ENCODE measurements around the gene LRRC61.

LRRC61 gene

DNA sequence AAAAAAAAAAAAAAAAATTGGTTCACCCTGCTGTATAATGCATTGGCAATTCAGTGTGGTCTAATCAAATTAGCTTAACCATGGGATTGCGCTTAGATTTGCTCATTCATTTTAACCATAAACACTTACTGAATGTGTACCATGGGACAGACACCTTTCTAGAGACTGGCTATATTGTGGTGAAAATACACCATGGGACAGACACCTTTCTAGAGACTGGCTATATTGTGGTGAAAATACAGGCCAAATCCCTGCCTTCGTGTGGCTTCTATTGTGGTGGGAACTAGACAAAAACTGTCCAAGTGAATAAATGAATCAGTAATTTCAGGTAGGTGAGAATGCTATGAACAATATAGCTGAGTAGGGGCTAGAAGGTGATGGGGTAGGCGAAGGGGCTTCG lies 35.3 kb downstream of the LRRC61 start:
- DNase-seq: no peak

- no peak for DNase-seq
These were observed 36.0 kb downstream of the LRRC61 start for GRCh38 chr7:150358988-150359621.

DNA sequence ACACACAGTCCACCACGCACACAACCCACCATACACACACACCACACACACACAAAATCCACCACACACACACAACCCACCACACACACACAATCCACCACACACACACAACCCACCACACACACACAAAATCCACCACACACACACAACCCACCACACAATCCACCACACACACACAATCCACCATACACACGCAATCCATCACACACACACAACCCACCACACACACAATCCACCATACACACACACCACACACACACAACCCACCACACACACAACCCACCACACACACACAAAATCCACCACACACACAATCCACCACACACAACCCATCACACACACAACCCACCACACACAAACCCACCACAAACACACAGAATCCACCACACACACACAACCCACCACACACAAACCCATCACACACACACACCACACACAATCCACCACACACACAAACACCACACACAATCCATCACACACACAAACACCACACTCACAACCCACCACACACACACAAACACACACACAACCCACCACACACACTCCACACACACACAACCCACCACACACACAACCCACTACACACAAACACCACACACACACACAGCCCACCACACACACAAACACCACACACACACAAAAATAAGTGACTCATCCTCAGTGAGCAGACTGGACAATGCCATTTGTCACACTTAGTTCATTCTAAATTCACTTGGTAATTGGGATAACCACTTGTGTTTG lies 36.6 kb downstream of the LRRC61 start:
- no peak for DNase-seq

DNA sequence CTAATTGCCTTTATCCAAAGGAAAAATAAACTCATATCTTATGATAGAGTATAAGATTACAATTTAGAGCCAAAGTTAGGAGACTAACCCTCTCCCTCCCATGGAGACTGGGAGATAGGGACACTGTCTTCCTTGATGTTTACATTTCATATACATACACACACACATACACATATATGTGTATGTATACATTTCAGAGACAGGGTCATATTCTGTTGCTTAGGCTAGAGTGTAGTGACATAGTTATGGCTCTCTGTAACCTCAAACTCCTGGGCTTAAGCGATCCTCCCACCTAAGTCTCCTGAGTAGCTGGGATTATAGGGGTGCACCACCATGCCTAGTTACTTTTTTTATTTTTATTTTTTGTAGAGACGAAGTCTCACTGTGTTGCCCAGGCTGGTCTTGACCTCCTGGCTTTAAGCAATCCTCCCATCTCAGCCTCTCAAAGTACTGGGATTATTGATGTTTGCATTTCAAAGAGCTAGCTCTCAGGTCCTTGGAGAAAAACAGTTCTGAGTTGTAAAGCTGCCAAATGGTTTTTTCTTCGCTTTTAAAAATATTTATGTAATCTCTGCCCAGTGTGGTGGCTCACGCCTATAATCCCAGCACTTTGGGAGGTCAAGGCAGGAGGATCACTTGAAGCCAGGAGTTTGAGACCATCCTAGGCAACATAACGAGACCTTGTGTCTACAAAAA lies 37.4 kb downstream of the LRRC61 start:
- no peak for DNase-seq

DNA sequence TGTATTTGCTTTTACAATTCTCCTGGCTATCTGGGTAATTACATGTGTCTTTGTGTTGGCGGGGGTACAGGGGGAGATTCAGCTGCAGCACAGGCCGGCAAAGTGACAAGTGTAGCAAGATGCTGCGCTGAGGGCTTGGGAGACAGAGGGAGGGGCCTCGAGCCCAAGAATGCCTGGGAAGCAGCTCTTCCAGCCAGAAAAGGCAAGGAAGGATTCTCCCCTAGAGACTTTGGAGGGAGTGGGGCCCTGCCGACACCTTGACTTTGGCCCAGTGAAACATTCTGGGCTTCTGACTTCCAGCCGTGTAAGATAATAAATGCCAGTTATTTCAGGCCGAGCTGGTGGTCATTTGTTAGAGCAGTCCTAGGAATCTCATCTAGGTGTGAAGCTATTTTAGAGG lies 38.2 kb downstream of the LRRC61 start:
- DNase-seq: no peak

DNA sequence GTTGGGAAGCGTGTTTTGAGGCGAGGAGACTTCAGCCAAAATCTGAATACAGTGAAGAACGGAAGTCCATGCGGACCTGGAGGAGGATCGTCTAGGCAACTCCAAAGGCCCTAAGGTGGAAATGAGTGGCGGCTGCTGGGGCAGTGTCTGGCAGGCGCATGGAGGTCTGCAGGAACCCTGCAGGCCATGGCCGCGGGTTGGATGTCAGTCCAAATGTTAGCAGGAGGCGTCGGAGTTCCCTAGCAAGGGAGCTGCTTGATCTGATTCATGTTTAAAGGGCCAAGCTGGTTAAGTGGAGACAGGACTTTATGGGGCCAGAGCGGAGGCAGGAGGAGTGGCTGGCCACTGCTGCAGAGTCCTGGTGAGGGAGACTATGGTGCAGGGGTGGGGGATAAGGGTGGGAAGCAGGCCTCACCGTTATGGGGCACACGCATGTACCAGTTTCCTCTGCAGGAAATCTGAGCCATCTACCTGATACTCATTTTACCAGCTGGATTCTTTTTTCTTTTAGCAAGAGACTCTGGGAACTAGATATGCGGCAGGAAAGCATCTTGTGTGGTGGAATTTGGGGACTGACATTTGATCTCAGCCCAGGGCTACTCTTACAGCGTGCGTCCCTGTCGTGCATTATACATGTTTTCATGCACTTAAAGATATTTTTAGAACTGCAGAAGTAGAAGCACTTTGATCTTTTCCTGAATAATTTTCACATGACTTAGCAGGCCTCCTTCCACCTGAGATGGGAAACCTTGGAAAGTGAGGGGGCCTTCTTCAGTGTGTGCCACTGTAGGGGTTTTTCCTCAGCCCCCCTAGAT lies 38.9 kb downstream of the LRRC61 start:
- DNase-seq: no peak

GRCh38 chr7:150363370-150363769 lies 40.2 kb downstream of the LRRC61 start:
- no peak for DNase-seq

GRCh38 chr7:150363872-150364271 lies 40.7 kb downstream of the LRRC61 start:
- no peak for DNase-seq

- DNase-seq: no peak
These were observed 42.0 kb downstream of the LRRC61 start for GRCh38 chr7:150365194-150365593.

GRCh38 chr7:150365673-150366398 lies 42.7 kb downstream of the LRRC61 start:
- DNase-seq: no peak

GRCh38 chr7:150367677-150368095 lies 44.5 kb downstream of the LRRC61 start:
- no peak for DNase-seq

- peak; percentile 89 for DNase-seq
These were observed 45.1 kb downstream of the LRRC61 start, which contains the start of gene REPIN1 for GRCh38 chr7:150368096-150368883. Gene REPIN1, plus strand, starts transcription at chr7:150368822. Its CDS starts 890 bp downstream, at chr7:150369712.

DNA sequence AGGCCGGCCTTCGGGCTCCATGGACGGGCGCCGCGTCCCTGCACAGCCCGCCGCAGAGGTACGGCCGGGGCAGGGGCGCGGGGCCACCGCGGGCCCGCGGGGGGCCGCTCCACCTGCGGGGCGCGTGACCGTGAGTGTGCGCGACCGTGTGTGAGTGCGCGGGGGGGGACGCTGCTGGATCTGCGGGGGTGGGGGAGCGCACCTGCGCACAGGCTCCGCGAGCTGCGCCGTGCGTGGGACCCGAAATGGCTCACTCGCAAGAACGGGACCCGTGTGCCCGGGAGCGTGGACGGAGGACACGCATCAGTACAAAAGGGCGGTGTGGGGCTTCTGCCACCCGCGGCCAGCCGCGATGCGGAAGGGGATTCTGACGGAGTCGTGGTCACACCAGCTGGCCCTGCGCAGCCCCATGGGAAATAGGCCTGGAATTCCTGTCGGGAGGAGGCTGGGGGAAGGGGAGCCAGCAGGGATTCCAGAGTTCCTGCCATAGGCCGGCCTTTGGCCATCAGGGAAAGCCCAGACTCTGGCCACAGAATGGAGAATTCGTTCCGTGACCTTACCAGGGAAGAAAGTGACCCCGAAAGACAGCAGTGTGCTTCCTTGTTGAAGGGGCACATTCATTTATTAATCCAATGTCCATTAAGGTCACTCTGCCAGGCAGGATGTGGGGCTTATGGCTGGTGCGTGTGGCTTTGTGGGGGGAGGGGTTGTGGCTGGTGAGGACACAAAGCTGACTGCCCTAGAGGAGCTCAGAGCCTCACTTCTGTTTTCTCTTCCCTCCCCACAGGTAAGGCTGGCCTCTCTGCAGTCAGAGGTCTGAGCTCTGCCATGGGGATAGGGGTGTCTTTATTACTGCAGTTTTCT lies 46.0 kb downstream of the LRRC61 start:
- peak; percentile 63 for DNase-seq

GRCh38 chr7:150369748-150370501 lies 46.8 kb downstream of the LRRC61 start:
- DNase-seq: no peak

DNA sequence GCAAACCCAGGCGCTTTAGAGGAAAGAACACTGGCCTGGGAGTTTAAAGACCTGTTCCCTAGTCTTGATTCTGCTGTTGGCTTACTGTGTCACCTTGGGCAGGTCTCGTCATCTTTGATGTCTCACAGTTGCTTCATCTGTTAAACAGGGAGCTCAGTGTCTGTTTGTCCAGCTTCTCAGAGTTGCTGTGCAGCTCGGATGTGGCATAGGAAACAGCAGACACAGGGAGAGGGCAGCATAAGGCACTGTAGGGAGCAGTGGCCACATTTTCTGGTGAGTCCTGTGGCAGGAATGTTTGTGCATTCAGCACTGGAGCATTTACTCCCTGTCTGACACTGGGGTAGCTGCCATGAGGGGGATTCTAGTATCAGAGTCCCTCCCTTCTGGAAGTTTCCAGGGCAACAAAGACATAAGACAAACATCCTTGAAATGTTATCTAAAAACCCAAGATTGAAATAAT lies 47.5 kb downstream of the LRRC61 start:
- DNase-seq: no peak

- no peak for DNase-seq
These were observed 48.2 kb downstream of the LRRC61 start for GRCh38 chr7:150371131-150371995.

DNA sequence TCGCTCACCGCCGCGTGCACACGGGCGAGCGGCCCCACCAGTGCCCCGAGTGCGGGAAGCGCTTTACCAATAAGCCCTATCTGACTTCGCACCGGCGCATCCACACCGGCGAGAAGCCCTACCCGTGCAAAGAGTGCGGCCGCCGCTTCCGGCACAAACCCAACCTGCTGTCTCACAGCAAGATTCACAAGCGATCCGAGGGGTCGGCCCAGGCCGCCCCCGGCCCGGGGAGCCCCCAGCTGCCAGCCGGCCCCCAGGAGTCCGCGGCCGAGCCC lies 48.8 kb downstream of the LRRC61 start:
- DNase-seq: no peak

GRCh38 chr7:150372271-150373048 lies 49.3 kb downstream of the LRRC61 start:
- no peak for DNase-seq

Data from stimulated activated CD4-positive, alpha-beta T cell treated with anti-CD3 and anti-CD28 coated beads, Interleukin-15, amount 100 ng/mL, for 24 hours (primary cell).